ENCODE results near the gene SCGB3A1. TPM values are rescaled to one million over a fixed set of nuclear protein-coding genes. Genes with fewer than 3 reads are reported as not detected.

Gene SCGB3A1
- total RNA-seq, 2 experiments from 2014 or later, result not detected

DNA sequence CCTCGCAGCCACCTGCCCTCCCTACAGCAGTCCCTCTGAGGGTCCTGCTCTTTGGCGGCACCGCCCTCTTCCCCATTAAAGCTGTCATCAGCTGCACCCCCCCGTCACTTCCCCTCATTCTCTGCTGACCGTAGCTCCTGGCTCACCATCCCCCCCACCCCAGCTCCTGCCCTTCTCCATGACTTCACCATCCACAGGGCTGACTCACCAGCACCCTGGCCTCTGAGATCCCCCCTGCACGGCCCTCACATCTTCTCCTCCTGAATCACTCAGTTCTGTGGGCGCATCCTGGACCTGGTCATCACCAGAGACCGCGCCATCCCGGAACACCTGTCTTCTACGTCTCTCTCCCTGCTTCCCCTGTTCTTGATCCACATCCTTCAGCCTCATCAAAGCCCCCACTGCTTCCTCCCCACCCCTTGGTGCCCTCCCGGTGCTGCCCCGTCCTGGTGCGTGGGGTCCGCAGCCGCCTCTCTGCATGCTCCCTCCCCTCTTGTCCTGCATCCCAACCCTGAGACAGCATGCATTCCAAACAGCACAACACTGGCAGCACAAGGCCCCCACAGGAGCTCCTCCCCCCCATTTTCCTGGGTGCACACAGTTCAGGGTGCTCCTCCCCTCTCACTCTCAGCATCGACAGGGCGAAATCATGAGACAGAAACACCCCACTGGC is 45.2 kb upstream of the SCGB3A1 start:
- Mint-ChIP-seq H3K9me3 (no peaks in the 10 kb centered on the region), H3K27me3 (no peaks in the 10 kb centered on the region), H3K4me1 (ENCODE audit: low read depth) (no peaks in the 10 kb centered on the region), H3K4me3 (no peak overlapping the region), H3K27ac (no peak overlapping the region), H3K36me3 (ENCODE audit: low read depth) (no peaks in the 10 kb centered on the region)
- no peak for DNase-seq
- intact Hi-C loops (cut with micrococcal nuclease), result no loop called here
- POLR2A ChIA-PET, result no interaction called here
- TF ChIP-seq, protein P1, sequence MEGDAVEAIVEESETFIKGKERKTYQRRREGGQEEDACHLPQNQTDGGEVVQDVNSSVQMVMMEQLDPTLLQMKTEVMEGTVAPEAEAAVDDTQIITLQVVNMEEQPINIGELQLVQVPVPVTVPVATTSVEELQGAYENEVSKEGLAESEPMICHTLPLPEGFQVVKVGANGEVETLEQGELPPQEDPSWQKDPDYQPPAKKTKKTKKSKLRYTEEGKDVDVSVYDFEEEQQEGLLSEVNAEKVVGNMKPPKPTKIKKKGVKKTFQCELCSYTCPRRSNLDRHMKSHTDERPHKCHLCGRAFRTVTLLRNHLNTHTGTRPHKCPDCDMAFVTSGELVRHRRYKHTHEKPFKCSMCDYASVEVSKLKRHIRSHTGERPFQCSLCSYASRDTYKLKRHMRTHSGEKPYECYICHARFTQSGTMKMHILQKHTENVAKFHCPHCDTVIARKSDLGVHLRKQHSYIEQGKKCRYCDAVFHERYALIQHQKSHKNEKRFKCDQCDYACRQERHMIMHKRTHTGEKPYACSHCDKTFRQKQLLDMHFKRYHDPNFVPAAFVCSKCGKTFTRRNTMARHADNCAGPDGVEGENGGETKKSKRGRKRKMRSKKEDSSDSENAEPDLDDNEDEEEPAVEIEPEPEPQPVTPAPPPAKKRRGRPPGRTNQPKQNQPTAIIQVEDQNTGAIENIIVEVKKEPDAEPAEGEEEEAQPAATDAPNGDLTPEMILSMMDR (IDR thresholded peaks at IDR 0.05), result no peak
- CTCF ChIA-PET, result interaction anchor here (1.8 kb wide), 1 partner anchor 17 kb away, joined by 7 read pairs; no protein-coding TSS in a partner anchor
- ATAC-seq, result no peak

DNA sequence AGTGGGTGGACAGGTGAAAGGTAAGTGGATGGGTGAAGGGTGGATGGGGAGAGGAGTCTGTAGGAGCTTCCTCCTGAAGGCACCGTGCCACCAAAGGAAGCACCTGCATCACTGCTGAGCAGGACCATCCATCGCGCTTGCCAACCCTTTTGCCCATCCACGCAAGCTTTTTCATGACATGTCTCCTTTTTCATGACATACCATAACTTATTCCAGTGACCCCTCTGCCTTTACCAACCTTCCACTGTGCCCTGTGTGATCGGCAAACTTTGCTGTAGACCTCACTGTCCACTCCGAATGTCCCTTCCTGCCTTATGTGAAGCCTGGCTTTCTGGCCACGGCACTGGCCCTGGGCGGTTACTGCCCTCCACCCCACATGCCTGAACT is 44.7 kb upstream of the SCGB3A1 start:
- no peak for DNase-seq

DNA sequence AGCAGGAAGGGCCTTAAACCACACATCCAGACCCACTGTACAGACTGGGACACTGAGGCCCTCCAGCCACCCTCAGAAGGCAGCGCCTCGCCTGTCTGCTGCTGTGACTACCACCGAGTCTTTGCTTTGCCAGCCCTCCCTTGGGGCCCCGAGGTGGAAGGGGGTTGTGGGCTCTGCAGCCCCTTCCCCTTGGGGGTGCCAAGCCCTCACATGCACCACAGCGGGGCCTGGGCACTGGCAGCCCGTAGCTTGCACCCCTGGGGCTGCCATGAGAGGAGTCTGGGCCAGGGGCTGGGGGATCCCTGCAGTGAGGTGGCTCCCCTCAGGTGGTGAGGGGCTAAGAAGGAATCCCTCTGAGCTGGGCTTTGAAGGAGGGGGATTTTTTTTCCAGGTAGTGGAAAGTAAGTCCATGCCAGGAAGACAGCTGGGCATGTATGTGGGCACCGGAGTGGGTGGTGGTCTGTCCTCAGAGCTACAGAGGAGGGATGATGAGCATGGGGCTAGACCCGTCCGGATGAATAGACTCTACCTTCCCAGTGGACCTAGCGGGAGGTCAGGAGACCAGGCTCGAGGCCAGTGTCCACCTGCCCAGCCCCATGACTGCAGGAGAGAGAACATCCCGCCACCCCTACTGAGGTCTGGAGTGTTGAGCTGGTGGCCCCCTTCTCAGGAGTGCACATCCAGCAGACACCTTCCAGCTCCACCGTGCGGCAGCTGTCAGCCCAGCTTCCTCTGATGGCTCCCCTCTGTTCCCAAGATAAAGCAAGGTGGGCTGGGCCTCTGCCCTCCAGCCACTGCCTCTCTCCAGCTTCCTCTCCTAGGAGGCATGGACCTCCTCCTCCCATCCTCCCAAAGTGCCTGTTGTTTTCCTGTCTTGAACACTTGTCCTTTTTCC is 42.2 kb upstream of the SCGB3A1 start:
- ChIA-PET CTCF (no interaction called here), POLR2A (interaction anchor here (0.7 kb wide), 1 partner anchor 10 kb away, joined by 3 read pairs; no protein-coding TSS in a partner anchor)
- Mint-ChIP-seq H3K4me3 (no peak overlapping the region), H3K27me3 (no peaks in the 10 kb centered on the region), H3K36me3 (ENCODE audit: low read depth) (no peaks in the 10 kb centered on the region), H3K27ac (no peak overlapping the region), H3K4me1 (ENCODE audit: low read depth) (no peaks in the 10 kb centered on the region), H3K9me3 (no peaks in the 10 kb centered on the region)
- no peak for DNase-seq
- ATAC-seq, result no peak
- TF ChIP-seq, protein P1 (IDR thresholded peaks at IDR 0.05), result no peak
- intact Hi-C loops (cut with micrococcal nuclease), result no loop called here

More for the DNA sequence above, 44.7 kb upstream of the SCGB3A1 start:
- ChIA-PET CTCF (interaction anchor here (1.8 kb wide), 1 partner anchor 17 kb away, joined by 7 read pairs; no protein-coding TSS in a partner anchor), POLR2A (no interaction called here)
- TF ChIP-seq, protein P1 (IDR thresholded peaks at IDR 0.05), result no peak
- Mint-ChIP-seq H3K4me1 (ENCODE audit: low read depth) (no peaks in the 10 kb centered on the region), H3K27me3 (no peaks in the 10 kb centered on the region), H3K9me3 (no peaks in the 10 kb centered on the region), H3K27ac (no peak overlapping the region), H3K4me3 (no peak overlapping the region), H3K36me3 (ENCODE audit: low read depth) (no peaks in the 10 kb centered on the region)
- no peak for ATAC-seq
- intact Hi-C loops (cut with micrococcal nuclease), result no loop called here

DNA sequence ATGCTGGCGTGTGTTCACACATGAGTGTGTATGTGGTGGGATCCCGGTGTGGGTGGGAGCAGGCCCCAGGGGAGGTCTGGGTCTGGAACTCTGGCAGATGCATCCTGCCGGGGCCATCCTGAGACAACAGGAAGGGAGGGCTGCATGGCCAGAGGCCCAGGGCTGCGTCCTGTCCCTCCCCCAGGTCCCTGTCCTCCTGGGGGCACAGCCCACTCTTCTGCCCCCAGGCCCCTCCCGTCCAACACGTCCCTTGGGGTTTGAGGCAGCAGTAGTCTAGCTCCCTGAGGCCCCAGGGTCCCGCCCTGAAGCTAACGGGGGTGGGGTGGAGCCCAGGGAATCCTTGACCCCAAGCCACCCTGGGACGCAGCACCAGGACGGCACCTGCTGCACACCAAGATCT is 41.5 kb upstream of the SCGB3A1 start:
- Mint-ChIP-seq H3K27ac (no peak overlapping the region), H3K27me3 (no peaks in the 10 kb centered on the region), H3K4me1 (ENCODE audit: low read depth) (no peaks in the 10 kb centered on the region), H3K9me3 (no peaks in the 10 kb centered on the region), H3K36me3 (ENCODE audit: low read depth) (no peaks in the 10 kb centered on the region), H3K4me3 (no peak overlapping the region)
- ATAC-seq (no peak), DNase-seq (no peak)
- TF ChIP-seq, protein P1 (IDR thresholded peaks at IDR 0.05), result no peak
- ChIA-PET POLR2A (no interaction called here), CTCF (no interaction called here)
- intact Hi-C loops (cut with micrococcal nuclease), result no loop called here
